NCI-H69 (cell line): ENCODE results near the gene CYP26C1.
A peak's percentile ranks its signal among the peaks of the same experiment; 100 is the strongest.

Experiments
- DNase-seq: peaks from one replicate; lab custom pipeline; 2025; lab: John Stamatoyannopoulos, UW

Gene CYP26C1

GRCh38 chr10:93064874-93065660 lies 4.5 kb downstream of the CYP26C1 start:
- DNase-seq, result no peak

GRCh38 chr10:93065675-93066543 lies 5.3 kb downstream of the CYP26C1 start:
- peak; percentile 59 for DNase-seq

GRCh38 chr10:93066544-93066913 lies 5.9 kb downstream of the CYP26C1 start:
- no peak for DNase-seq

- peak; percentile 19 for DNase-seq
Measured at GRCh38 chr10:93067443-93068365, 7.1 kb downstream of the CYP26C1 start.

- DNase-seq, result peak; percentile 70
Measured at GRCh38 chr10:93068411-93069244, 8.0 kb downstream of the CYP26C1 start.

GRCh38 chr10:93069245-93069561 lies 8.6 kb downstream of the CYP26C1 start:
- no peak for DNase-seq

- DNase-seq, result no peak
Measured at GRCh38 chr10:93070378-93071176, 10.0 kb downstream of the CYP26C1 start.

- DNase-seq, result no peak
Measured at GRCh38 chr10:93071177-93071472, 10.5 kb downstream of the CYP26C1 start.

GRCh38 chr10:93071674-93072224 lies 11.2 kb downstream of the CYP26C1 start:
- peak; percentile 49 for DNase-seq

- peak; percentile 52 for DNase-seq
Measured at GRCh38 chr10:93072225-93072712, 11.7 kb downstream of the CYP26C1 start.

- peak; percentile 32 for DNase-seq
Measured at GRCh38 chr10:93072713-93073538, 12.3 kb downstream of the CYP26C1 start.

- peak; percentile 68 for DNase-seq
Measured at GRCh38 chr10:93073539-93074146, 13.0 kb downstream of the CYP26C1 start, which contains the start of gene CYP26A1. Gene CYP26A1 (plus strand): TSS chr10:93073893. CDS start chr10:93073935, 42 bp downstream.

- DNase-seq, result peak; percentile 62
Measured at GRCh38 chr10:93074147-93074596, 13.6 kb downstream of the CYP26C1 start.

GRCh38 chr10:93074597-93075368 lies 14.2 kb downstream of the CYP26C1 start:
- no peak for DNase-seq

- no peak for DNase-seq
Measured at GRCh38 chr10:93075369-93076221, 15.0 kb downstream of the CYP26C1 start.

- DNase-seq, result no peak
Measured at GRCh38 chr10:93076871-93077270, 16.3 kb downstream of the CYP26C1 start.

GRCh38 chr10:93077860-93078337 lies 17.3 kb downstream of the CYP26C1 start:
- no peak for DNase-seq
